Activated naive CD8-positive, alpha-beta T cell treated with anti-CD3 and anti-CD28 coated beads for 36 hours (primary cell): ENCODE results near the gene PCDHB16. TPM values are rescaled to one million over a fixed set of nuclear protein-coding genes. Genes with fewer than 3 reads are reported as not detected.
"Not testable (repeated sequence)": the region's sequence is repeated elsewhere in the genome, so short reads cannot be mapped to it uniquely, and the experiment has no call there.

Source experiments
- DNase-seq: peaks from one replicate; pipeline ENCODE4 v3.0.0; 2021
- H3K27ac Mint-ChIP-seq: one replicate; pipeline ENCODE4 v1.8.0; 2022; ENCODE audit warnings: mild to moderate bottlenecking, moderate library complexity, mixed read lengths
- H3K27me3 Mint-ChIP-seq: one replicate; pipeline ENCODE4 v1.8.0; 2022; ENCODE audit warnings: mild to moderate bottlenecking, mixed read lengths
- H3K36me3 Mint-ChIP-seq: one replicate; pipeline ENCODE4 v1.8.0; 2021; ENCODE audit warnings: mild to moderate bottlenecking, mixed read lengths
- H3K4me1 Mint-ChIP-seq: one replicate; pipeline ENCODE4 v1.8.0; 2021; ENCODE audit warnings: mixed read lengths
- H3K4me3 Mint-ChIP-seq: one replicate; pipeline ENCODE4 v1.8.0; 2022; ENCODE audit warnings: mild to moderate bottlenecking, moderate library complexity, mixed read lengths
- H3K9me3 Mint-ChIP-seq: one replicate; pipeline ENCODE4 v1.8.0; 2022; ENCODE audit warnings: mixed read lengths
- total RNA-seq, 2 experiments: library from RNA; stranded (reverse); gene quantifications; one replicate each; pipeline ENCODE4 v1.2.3, GENCODE V29; 2021

Gene PCDHB16
- total RNA-seq, 2 experiments from 2014 or later, result not detected

GRCh38 chr5:141199359-141200235 lies 17.4 kb downstream of the PCDHB16 start, which contains the start of gene PCDHB11:
Gene PCDHB11, plus strand, starts transcription at chr5:141199627. Its CDS starts 148 bp downstream, at chr5:141199775.
- Mint-ChIP-seq H3K27me3 (peaks cover 62% of the 10 kb centered on the region), H3K4me3 (no peak within 1 kb of the TSS), H3K36me3 (peaks cover 18% of the 10 kb centered on the region), H3K4me1 (no peaks in the 10 kb centered on the region), H3K27ac (no peak within 1 kb of the TSS), H3K9me3 (peaks cover 44% of the 10 kb centered on the region)
- DNase-seq, result no peak

- Mint-ChIP-seq H3K9me3 (peaks cover 38% of the 10 kb centered on the region), H3K27me3 (peaks cover 63% of the 10 kb centered on the region), H3K36me3 (peaks cover 16% of the 10 kb centered on the region)
- not testable (repeated sequence) for H3K4me3 Mint-ChIP-seq, H3K4me1 Mint-ChIP-seq, DNase-seq, H3K27ac Mint-ChIP-seq
Observed at GRCh38 chr5:141201126-141201525, 18.9 kb downstream of the PCDHB16 start.

- peaks cover 64% of the 10 kb centered on the region for H3K27me3 Mint-ChIP-seq
- H3K4me3 Mint-ChIP-seq, DNase-seq, H3K4me1 Mint-ChIP-seq, H3K27ac Mint-ChIP-seq: not testable (repeated sequence)
- peaks cover 14% of the 10 kb centered on the region for H3K36me3 Mint-ChIP-seq
- peaks cover 33% of the 10 kb centered on the region for H3K9me3 Mint-ChIP-seq
Observed at GRCh38 chr5:141201646-141202045, 19.5 kb downstream of the PCDHB16 start.

- DNase-seq, result no peak
- Mint-ChIP-seq H3K4me1 (peaks cover 3% of the 10 kb centered on the region), H3K27ac (no peak within 1 kb of the TSS), H3K36me3 (peaks cover 2% of the 10 kb centered on the region), H3K27me3 (peaks cover 66% of the 10 kb centered on the region), H3K9me3 (peaks cover 12% of the 10 kb centered on the region), H3K4me3 (no peak within 1 kb of the TSS)
Observed at GRCh38 chr5:141208478-141208877, 26.3 kb downstream of the PCDHB16 start, which contains the start of gene PCDHB12. Gene PCDHB12, plus strand, starts transcription at chr5:141208719. Its CDS starts 189 bp downstream, at chr5:141208908.

GRCh38 chr5:141210281-141210680 lies 28.1 kb downstream of the PCDHB16 start:
- H3K36me3 Mint-ChIP-seq, H3K4me3 Mint-ChIP-seq, H3K27ac Mint-ChIP-seq, DNase-seq, H3K4me1 Mint-ChIP-seq: not testable (repeated sequence)
- Mint-ChIP-seq H3K9me3 (peaks cover 22% of the 10 kb centered on the region), H3K27me3 (peaks cover 74% of the 10 kb centered on the region)

- not testable (repeated sequence) for DNase-seq, H3K4me3 Mint-ChIP-seq, H3K36me3 Mint-ChIP-seq, H3K4me1 Mint-ChIP-seq, H3K27ac Mint-ChIP-seq
- peaks cover 71% of the 10 kb centered on the region for H3K27me3 Mint-ChIP-seq
- H3K9me3 Mint-ChIP-seq, result peaks cover 24% of the 10 kb centered on the region
Observed at GRCh38 chr5:141210849-141211248, 28.7 kb downstream of the PCDHB16 start.

DNA sequence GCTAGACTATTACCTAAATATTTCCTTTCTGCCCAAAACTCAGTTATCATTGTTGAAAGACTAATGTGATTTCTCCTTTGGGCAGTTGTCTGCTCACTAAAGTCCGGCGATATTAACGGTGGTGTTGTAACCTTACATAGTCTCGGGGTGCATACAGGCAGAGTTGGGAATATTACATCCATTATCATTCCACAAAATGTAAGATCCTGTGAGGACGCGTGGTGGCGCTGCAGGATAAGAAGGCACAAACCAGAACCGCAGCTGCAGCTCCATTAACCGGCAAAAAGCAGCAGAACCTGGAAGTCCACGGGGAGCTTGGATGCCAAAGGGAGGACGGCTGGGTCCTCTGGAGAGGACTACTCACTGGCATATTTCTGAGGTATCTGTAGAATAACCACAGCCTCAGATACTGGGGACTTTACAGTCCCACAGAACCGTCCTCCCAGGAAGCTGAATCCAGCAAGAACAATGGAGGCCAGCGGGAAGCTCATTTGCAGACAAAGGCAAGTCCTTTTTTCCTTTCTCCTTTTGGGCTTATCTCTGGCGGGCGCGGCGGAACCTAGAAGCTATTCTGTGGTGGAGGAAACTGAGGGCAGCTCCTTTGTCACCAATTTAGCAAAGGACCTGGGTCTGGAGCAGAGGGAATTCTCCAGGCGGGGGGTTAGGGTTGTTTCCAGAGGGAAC lies 31.6 kb downstream of the PCDHB16 start, which contains the start of gene PCDHB13:
PCDHB13 (plus strand) TSS at position 264 of the 684 bp plus-strand sequence; CDS start at position 469, 205 bp downstream.
- not testable (repeated sequence) for DNase-seq, H3K4me1 Mint-ChIP-seq, H3K27ac Mint-ChIP-seq, H3K4me3 Mint-ChIP-seq
- H3K36me3 Mint-ChIP-seq, result peaks cover 14% of the 10 kb centered on the region
- peaks cover 67% of the 10 kb centered on the region for H3K27me3 Mint-ChIP-seq
- peaks cover 38% of the 10 kb centered on the region for H3K9me3 Mint-ChIP-seq

DNA sequence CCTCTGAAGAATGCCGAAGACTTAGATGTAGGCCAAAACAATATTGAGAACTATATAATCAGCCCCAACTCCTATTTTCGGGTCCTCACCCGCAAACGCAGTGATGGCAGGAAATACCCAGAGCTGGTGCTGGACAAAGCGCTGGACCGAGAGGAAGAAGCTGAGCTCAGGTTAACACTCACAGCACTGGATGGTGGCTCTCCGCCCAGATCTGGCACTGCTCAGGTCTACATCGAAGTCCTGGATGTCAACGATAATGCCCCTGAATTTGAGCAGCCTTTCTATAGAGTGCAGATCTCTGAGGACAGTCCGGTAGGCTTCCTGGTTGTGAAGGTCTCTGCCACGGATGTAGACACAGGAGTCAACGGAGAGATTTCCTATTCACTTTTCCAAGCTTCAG lies 32.4 kb downstream of the PCDHB16 start:
- DNase-seq, H3K27ac Mint-ChIP-seq, H3K4me3 Mint-ChIP-seq, H3K4me1 Mint-ChIP-seq: not testable (repeated sequence)
- peaks cover 14% of the 10 kb centered on the region for H3K36me3 Mint-ChIP-seq
- peaks cover 62% of the 10 kb centered on the region for H3K27me3 Mint-ChIP-seq
- peaks cover 37% of the 10 kb centered on the region for H3K9me3 Mint-ChIP-seq

DNA sequence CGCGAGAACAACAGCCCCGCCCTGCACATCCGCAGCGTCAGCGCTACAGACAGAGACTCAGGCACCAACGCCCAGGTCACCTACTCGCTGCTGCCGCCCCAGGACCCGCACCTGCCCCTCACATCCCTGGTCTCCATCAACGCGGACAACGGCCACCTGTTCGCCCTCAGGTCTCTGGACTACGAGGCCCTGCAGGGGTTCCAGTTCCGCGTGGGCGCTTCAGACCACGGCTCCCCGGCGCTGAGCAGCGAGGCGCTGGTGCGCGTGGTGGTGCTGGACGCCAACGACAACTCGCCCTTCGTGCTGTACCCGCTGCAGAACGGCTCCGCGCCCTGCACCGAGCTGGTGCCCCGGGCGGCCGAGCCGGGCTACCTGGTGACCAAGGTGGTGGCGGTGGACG lies 33.3 kb downstream of the PCDHB16 start:
- Mint-ChIP-seq H3K27me3 (peaks cover 60% of the 10 kb centered on the region), H3K9me3 (peaks cover 36% of the 10 kb centered on the region), H3K36me3 (peaks cover 14% of the 10 kb centered on the region)
- H3K4me1 Mint-ChIP-seq, DNase-seq, H3K27ac Mint-ChIP-seq, H3K4me3 Mint-ChIP-seq: not testable (repeated sequence)

DNA sequence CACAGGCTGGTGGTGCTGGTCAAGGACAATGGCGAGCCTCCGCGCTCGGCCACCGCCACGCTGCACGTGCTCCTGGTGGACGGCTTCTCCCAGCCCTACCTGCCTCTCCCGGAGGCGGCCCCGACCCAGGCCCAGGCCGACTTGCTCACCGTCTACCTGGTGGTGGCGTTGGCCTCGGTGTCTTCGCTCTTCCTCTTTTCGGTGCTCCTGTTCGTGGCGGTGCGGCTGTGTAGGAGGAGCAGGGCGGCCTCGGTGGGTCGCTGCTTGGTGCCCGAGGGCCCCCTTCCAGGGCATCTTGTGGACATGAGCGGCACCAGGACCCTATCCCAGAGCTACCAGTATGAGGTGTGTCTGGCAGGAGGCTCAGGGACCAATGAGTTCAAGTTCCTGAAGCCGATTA lies 33.8 kb downstream of the PCDHB16 start:
- DNase-seq, H3K27ac Mint-ChIP-seq, H3K4me3 Mint-ChIP-seq, H3K4me1 Mint-ChIP-seq: not testable (repeated sequence)
- Mint-ChIP-seq H3K27me3 (peaks cover 57% of the 10 kb centered on the region), H3K36me3 (peaks cover 12% of the 10 kb centered on the region), H3K9me3 (peaks cover 34% of the 10 kb centered on the region)

DNA sequence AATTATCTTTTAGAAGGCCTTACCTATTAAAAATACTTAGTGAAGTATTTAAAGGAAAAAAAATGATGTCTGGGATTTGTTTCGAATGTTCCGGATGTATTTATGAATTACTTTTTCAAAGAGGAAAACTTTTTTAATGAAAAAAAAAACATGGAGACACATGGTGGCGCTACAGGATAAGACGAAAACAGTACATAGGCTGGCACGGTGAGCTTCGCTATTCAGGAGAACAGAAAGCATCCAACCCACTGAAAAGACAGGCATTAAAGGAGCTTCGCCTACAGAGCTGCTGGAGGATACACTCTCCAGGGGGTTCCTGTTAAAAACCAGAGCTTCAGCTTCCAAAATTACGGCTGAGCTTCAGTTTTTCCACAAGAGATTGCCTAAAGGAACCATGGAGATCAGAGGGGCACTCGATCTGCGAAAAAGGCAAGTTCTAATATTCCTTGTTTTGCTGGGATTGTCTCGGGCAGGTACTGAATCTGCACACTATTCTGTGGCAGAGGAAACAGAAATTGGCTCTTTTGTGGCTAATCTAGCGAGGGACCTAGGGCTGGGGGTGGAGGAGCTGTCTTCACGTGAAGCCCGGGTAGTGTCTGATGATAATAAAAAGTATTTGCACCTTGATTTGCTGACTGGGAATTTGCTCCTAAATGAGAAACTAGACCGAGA lies 41.1 kb downstream of the PCDHB16 start, which contains the start of gene PCDHB14:
PCDHB14 (plus strand) TSS at position 232 of the 672 bp plus-strand sequence; CDS start at position 395, 163 bp downstream.
- Mint-ChIP-seq H3K27ac (no peak within 1 kb of the TSS), H3K4me3 (no peak within 1 kb of the TSS), H3K4me1 (no peaks in the 10 kb centered on the region), H3K27me3 (peaks cover 55% of the 10 kb centered on the region), H3K9me3 (peaks cover 15% of the 10 kb centered on the region), H3K36me3 (peaks cover 6% of the 10 kb centered on the region)
- DNase-seq, result no peak

DNA sequence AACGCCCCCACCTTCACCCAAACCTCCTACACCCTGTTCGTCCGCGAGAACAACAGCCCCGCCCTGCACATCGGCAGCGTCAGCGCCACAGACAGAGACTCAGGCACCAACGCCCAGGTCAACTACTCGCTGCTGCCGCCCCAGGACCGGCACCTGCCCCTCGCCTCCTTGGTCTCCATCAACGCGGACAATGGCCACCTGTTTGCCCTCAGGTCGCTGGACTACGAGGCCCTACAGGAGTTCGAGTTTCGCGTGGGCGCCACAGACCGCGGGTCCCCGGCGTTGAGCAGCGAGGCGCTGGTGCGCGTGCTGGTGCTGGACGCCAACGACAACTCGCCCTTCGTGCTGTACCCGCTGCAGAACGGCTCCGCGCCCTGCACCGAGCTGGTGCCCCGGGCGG lies 42.7 kb downstream of the PCDHB16 start:
- H3K9me3 Mint-ChIP-seq, H3K27ac Mint-ChIP-seq, DNase-seq, H3K4me1 Mint-ChIP-seq, H3K36me3 Mint-ChIP-seq, H3K4me3 Mint-ChIP-seq: not testable (repeated sequence)
- H3K27me3 Mint-ChIP-seq, result peaks cover 44% of the 10 kb centered on the region

DNA sequence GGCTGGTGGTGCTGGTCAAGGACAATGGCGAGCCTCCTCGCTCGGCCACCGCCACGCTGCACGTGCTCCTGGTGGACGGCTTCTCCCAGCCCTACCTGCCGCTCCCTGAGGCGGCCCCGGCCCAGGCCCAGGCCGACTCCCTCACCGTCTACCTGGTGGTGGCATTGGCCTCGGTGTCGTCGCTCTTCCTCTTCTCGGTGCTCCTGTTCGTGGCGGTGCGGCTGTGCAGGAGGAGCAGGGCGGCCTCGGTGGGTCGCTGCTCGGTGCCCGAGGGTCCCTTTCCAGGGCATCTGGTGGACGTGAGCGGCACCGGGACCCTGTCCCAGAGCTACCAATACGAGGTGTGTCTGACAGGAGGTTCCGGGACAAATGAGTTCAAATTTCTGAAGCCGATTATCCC lies 43.2 kb downstream of the PCDHB16 start:
- H3K36me3 Mint-ChIP-seq, H3K4me3 Mint-ChIP-seq, H3K4me1 Mint-ChIP-seq, DNase-seq, H3K9me3 Mint-ChIP-seq, H3K27ac Mint-ChIP-seq: not testable (repeated sequence)
- peaks cover 41% of the 10 kb centered on the region for H3K27me3 Mint-ChIP-seq

GRCh38 chr5:141234109-141234667 lies 52.0 kb downstream of the PCDHB16 start:
- Mint-ChIP-seq H3K27me3 (peaks cover 43% of the 10 kb centered on the region), H3K36me3 (peaks cover 13% of the 10 kb centered on the region), H3K4me1 (no peaks in the 10 kb centered on the region), H3K27ac (no peak overlapping the region), H3K9me3 (peaks cover 28% of the 10 kb centered on the region), H3K4me3 (no peak overlapping the region)
- no peak for DNase-seq
